ENCODE measurements around the gene SCT. TPM values are rescaled to one million over a fixed set of nuclear protein-coding genes. Genes with fewer than 3 reads are reported as not detected.
"Not testable (repeated sequence)": the region's sequence is repeated elsewhere in the genome, so short reads cannot be mapped to it uniquely, and the experiment has no call there.

SCT gene
- polyA plus RNA-seq, 1 donor from 2014 or later = not detected

GRCh38 chr11:653837-654236 is 26.9 kb upstream of the SCT start:
- Mint-ChIP-seq H3K27ac (peak overlapping the region in 1 of 3 donors; percentile 47), H3K9me3 (no peaks in the 10 kb centered on the region), H3K27me3 (no peaks in the 10 kb centered on the region), H3K4me3 (no peak overlapping the region), H3K36me3 (peaks cover 4% of the 10 kb centered on the region), H3K4me1 (peaks cover 0 to 1% (median 0%) of the 10 kb centered on the region in 3 donors)

DNA sequence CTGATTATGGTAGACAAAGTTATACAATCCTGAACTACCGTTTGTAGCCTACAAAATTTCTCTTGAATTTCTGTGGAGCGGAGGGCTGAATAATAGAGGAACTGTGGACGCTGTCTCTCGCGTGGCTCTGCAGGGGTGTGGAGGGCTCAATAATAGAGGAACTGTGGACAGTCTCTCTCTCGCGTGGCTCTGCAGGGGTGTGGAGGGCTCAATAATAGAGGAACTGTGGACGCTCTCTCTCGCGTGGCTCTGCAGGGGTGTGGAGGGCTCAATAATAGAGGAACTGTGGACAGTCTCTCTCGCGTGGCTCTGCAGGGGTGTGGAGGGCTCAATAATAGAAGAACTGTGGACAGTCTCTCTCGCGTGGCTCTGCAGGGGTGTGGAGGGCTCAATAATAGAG is 26.2 kb upstream of the SCT start:
- not testable (repeated sequence) for H3K9me3 Mint-ChIP-seq, H3K36me3 Mint-ChIP-seq, H3K27ac Mint-ChIP-seq, H3K27me3 Mint-ChIP-seq, H3K4me1 Mint-ChIP-seq, H3K4me3 Mint-ChIP-seq

GRCh38 chr11:650482-650881 is 23.5 kb upstream of the SCT start:
- peaks cover 0 to 4% (median 2%) of the 10 kb centered on the region in 3 donors for H3K4me1 Mint-ChIP-seq
- H3K9me3 Mint-ChIP-seq = no peaks in the 10 kb centered on the region
- no peak overlapping the region for H3K27ac Mint-ChIP-seq
- H3K4me3 Mint-ChIP-seq = no peak overlapping the region
- no peaks in the 10 kb centered on the region for H3K27me3 Mint-ChIP-seq
- H3K36me3 Mint-ChIP-seq = peaks cover 5% of the 10 kb centered on the region

GRCh38 chr11:647672-648158 is 20.7 kb upstream of the SCT start:
- H3K9me3 Mint-ChIP-seq, H3K27ac Mint-ChIP-seq, H3K4me1 Mint-ChIP-seq, H3K27me3 Mint-ChIP-seq, H3K36me3 Mint-ChIP-seq, H3K4me3 Mint-ChIP-seq: not testable (repeated sequence)

DNA sequence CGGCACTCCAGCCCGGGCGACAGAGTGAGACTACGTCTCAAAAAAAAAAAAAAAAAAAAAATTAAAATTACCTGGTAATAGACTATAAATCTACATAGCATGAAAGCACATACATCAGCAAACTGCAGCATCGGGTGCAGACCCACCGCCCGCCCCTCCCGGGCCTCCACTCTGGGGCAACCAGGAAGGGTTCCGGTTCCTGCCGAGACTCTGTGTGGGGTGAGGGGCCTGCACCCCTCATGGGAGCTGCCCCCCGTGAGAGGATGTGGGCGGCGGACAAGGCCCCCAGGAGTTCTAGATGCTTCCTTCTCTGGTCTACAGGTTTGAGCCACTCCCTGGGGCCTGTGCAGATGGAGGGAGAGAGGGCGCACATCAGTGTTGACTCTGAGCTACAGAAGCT is 19.2 kb upstream of the SCT start:
- Mint-ChIP-seq H3K36me3 (peaks cover 1% of the 10 kb centered on the region), H3K27me3 (no peaks in the 10 kb centered on the region), H3K27ac (no peak overlapping the region), H3K4me1 (peaks cover 0 to 4% (median 3%) of the 10 kb centered on the region in 3 donors), H3K9me3 (no peaks in the 10 kb centered on the region), H3K4me3 (no peak overlapping the region)

DNA sequence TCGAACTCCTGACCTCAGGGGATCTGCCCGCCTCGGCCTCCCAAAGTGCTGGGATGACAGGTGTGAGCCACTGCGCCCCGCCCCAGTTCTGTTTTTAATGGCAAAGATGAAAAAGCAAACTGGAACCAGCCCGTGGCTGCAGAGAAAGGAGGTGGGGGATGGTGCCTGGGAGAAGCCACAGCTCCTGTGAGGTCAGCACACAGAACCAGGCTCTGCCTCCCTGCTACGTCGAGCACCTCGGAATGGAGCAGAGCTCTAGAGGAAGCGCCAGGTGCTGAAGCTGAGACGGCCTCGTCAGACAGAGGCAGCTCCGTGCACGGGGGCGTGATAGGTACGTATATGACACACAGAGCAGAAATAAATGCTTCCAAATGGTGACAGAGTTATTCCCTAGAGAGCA is 18.6 kb upstream of the SCT start:
- Mint-ChIP-seq H3K27me3 (peaks cover 2% of the 10 kb centered on the region), H3K4me3 (peak overlapping the region in 1 of 4 donors; percentile 25), H3K36me3 (peaks cover 1% of the 10 kb centered on the region), H3K4me1 (peaks cover 0 to 4% (median 3%) of the 10 kb centered on the region in 3 donors), H3K9me3 (no peaks in the 10 kb centered on the region), H3K27ac (peak overlapping the region in 1 of 3 donors; percentile 58)

- H3K4me1 Mint-ChIP-seq = peaks cover 2 to 5% (median 4%) of the 10 kb centered on the region in 3 donors
- peaks cover 1% of the 10 kb centered on the region for H3K36me3 Mint-ChIP-seq
- no peak overlapping the region for H3K27ac Mint-ChIP-seq
- H3K9me3 Mint-ChIP-seq = no peaks in the 10 kb centered on the region
- H3K27me3 Mint-ChIP-seq = peaks cover 5% of the 10 kb centered on the region
- no peak overlapping the region for H3K4me3 Mint-ChIP-seq
Measured at GRCh38 chr11:643849-644738, 17.1 kb upstream of the SCT start.

DNA sequence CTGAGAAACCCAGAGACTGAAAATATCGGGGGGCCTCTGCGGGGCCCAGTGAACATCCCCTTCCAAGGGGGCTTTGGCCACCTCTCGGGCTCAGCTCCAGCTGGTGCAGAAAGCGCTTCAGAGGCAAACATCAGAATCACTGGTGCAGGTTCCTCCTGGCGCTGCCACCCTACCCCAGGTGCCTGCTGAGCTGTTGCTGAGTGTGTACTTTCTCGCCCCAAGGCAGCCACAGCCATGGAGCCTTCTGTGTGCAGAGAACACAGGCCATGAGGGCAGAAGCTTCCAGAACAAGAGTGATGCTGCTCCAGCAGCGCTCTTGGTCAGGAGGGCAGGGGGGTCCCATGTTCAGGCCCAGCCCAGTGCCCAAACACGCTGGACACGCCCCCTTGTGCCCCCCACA is 16.4 kb upstream of the SCT start:
- H3K36me3 Mint-ChIP-seq = peaks cover 1% of the 10 kb centered on the region
- H3K4me1 Mint-ChIP-seq = peaks cover 2 to 5% (median 4%) of the 10 kb centered on the region in 3 donors
- H3K9me3 Mint-ChIP-seq = no peaks in the 10 kb centered on the region
- peaks cover 12% of the 10 kb centered on the region for H3K27me3 Mint-ChIP-seq
- H3K4me3 Mint-ChIP-seq = no peak overlapping the region
- H3K27ac Mint-ChIP-seq = no peak overlapping the region

- Mint-ChIP-seq H3K27ac (no peak overlapping the region), H3K36me3 (peaks cover 1% of the 10 kb centered on the region), H3K27me3 (peaks cover 20% of the 10 kb centered on the region), H3K9me3 (no peaks in the 10 kb centered on the region), H3K4me3 (peak overlapping the region in 1 of 4 donors; percentile 40), H3K4me1 (peaks cover 4 to 5% (median 4%) of the 10 kb centered on the region in 3 donors)
Measured at GRCh38 chr11:641806-642370, 14.9 kb upstream of the SCT start.

- Mint-ChIP-seq H3K9me3 (no peaks in the 10 kb centered on the region), H3K36me3 (no peaks in the 10 kb centered on the region), H3K4me3 (peak overlapping the region; percentile 10 to 83 (median 58)), H3K4me1 (peaks cover 0 to 5% (median 4%) of the 10 kb centered on the region in 3 donors), H3K27ac (peak overlapping the region in 1 of 3 donors; percentile 63), H3K27me3 (peaks cover 26% of the 10 kb centered on the region)
Measured at GRCh38 chr11:640021-640706, 13.2 kb upstream of the SCT start.

DNA sequence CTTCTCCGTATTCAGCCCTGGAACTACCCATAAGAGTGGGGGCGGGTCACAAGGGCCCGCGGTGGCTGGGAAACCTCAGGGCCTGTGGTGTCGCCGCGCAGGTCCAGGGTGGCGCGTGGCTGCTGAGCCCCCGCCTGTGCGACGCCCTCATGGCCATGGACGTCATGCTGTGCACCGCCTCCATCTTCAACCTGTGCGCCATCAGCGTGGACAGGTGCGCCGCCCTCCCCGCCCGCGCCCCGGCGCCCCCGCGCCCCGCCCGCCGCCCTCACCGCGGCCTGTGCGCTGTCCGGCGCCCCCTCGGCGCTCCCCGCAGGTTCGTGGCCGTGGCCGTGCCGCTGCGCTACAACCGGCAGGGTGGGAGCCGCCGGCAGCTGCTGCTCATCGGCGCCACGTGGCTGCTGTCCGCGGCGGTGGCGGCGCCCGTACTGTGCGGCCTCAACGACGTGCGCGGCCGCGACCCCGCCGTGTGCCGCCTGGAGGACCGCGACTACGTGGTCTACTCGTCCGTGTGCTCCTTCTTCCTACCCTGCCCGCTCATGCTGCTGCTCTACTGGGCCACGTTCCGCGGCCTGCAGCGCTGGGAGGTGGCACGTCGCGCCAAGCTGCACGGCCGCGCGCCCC is 12.5 kb upstream of the SCT start:
- no peak overlapping the region for H3K27ac Mint-ChIP-seq
- H3K36me3 Mint-ChIP-seq = no peaks in the 10 kb centered on the region
- peaks cover 0 to 5% (median 4%) of the 10 kb centered on the region in 3 donors for H3K4me1 Mint-ChIP-seq
- peaks cover 26% of the 10 kb centered on the region for H3K27me3 Mint-ChIP-seq
- no peaks in the 10 kb centered on the region for H3K9me3 Mint-ChIP-seq
- H3K4me3 Mint-ChIP-seq = no peak overlapping the region

DNA sequence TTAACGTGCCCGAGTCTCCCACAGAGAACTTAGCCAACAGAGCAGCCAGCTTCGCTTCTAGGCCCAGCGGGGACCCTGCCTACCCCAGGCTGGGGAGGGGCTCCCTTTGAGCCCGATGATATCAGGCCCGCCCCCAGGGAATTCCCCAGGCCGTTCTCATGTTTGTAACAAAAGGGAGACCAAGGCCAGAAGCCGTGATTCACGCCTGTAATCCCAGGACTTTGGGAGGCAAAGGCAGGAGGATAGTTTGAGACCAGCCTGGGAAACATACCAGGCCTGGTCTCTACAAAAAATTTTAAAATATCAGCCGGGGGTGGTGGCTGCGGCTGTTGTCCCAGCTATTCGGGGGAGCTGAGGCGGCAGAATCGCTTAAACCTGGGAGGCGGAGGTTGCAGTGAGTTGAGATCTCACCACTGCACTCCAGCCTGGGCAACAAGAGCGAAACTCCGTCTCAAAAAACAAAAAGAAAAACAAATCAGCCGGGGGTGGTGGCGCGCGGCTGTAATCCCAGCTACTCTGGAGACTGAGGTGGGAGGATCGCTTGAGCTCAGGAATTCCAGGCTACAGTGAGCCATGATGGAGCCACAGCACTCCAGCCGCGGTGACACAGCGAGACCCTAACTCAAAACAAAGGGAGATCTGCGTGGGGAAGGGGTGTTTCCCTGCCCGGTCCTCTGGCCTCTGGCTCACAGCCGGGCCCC is 11.8 kb upstream of the SCT start:
- peaks cover 26% of the 10 kb centered on the region for H3K27me3 Mint-ChIP-seq
- peak overlapping the region in 2 of 4 donors; percentile 63 to 68 for H3K4me3 Mint-ChIP-seq
- peaks cover 0 to 5% (median 4%) of the 10 kb centered on the region in 3 donors for H3K4me1 Mint-ChIP-seq
- H3K27ac Mint-ChIP-seq = peak overlapping the region in 1 of 3 donors; percentile 25
- H3K9me3 Mint-ChIP-seq = no peaks in the 10 kb centered on the region
- no peaks in the 10 kb centered on the region for H3K36me3 Mint-ChIP-seq

DNA sequence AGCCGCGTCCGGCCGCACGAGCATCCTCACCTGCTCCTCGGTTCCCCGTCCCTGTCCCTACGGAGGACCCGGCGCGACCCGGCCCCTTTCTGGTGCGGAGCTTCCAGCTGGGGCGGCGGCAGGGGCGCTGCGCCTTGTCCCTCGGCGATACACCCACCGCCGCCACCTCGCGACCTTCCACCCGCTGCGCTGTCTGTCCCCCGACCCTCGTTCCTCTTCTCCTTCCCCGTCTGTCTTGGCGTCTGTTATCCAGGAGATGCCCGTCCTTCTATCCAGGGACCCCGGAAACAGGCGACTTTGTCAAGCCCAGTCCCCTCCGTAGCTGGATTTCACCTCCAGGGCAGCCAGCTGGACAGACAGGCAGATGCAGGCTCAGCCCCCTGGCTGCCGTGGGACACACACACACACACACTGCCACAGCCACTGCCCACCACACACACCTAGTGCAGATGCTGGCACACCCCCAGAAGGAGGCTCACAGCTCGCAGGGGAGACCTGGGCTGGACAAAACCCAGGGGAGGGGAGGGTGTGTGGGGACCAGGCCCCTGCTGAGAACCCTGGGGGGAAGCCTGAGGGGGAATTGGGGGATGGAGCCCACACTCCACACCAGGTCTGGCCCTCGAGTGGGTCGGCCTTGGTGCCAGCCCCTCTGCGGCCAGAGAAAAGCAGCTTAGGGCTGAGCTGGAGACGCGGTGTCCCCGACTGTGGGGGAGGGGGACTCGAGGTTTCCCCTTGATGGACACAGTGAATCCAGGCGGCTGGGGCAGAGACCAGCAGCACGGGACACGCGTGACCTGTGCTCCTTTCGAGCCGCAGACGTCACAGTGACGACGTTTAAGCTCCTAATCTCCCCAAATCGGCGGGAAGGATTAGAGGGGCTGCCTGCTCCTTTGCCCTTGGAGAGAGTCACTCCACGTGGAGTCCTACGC is 10.9 kb upstream of the SCT start:
- peaks cover 2% of the 10 kb centered on the region for H3K36me3 Mint-ChIP-seq
- no peak overlapping the region for H3K27ac Mint-ChIP-seq
- peak overlapping the region in 2 of 4 donors; percentile 60 to 85 for H3K4me3 Mint-ChIP-seq
- H3K4me1 Mint-ChIP-seq = peaks cover 0 to 5% (median 4%) of the 10 kb centered on the region in 3 donors
- H3K27me3 Mint-ChIP-seq = peaks cover 26% of the 10 kb centered on the region
- H3K9me3 Mint-ChIP-seq = no peaks in the 10 kb centered on the region

GRCh38 chr11:637333-637592 is 10.3 kb upstream of the SCT start:
- peaks cover 4% of the 10 kb centered on the region for H3K36me3 Mint-ChIP-seq
- peaks cover 26% of the 10 kb centered on the region for H3K27me3 Mint-ChIP-seq
- H3K9me3 Mint-ChIP-seq = no peaks in the 10 kb centered on the region
- H3K27ac Mint-ChIP-seq = no peak overlapping the region
- H3K4me1 Mint-ChIP-seq = peaks cover 0 to 5% (median 2%) of the 10 kb centered on the region in 3 donors
- peak overlapping the region in 1 of 4 donors; percentile 85 for H3K4me3 Mint-ChIP-seq
